ENCODE measurements around the gene IFFO2.

DNA sequence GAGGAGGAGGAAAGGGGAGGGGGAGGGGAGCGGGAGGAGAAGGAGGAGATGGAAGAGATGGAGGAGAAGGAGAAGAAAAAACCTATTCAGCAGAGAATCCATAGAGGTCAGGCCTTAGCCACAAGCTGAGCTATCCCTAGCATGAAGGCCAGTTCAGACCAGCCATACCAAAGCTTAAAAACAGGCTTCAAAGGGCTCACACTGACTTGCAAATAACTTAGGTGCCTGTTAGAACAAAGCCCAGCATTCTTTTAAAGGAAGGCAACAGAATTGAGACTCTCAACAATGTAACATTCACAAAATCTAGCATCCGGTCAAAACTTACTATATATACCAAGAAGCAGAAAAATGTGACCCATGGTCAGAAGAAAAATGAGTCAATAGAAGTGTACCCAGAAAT is 43.6 kb upstream of the IFFO2 start:
- TF ChIP-seq POLR2AphosphoS5 (IDR thresholded peaks at IDR 0.05; ENCODE audit: low read depth, low read length) (no peak), SIN3A (IDR thresholded peaks at IDR 0.05; ENCODE audit: borderline replicate concordance, insufficient read depth, low read length) (no peak), TAF1 (IDR thresholded peaks at IDR 0.05; ENCODE audit: borderline replicate concordance, insufficient read depth, low read length) (no peak)
- TF ChIP-seq, protein P1, sequence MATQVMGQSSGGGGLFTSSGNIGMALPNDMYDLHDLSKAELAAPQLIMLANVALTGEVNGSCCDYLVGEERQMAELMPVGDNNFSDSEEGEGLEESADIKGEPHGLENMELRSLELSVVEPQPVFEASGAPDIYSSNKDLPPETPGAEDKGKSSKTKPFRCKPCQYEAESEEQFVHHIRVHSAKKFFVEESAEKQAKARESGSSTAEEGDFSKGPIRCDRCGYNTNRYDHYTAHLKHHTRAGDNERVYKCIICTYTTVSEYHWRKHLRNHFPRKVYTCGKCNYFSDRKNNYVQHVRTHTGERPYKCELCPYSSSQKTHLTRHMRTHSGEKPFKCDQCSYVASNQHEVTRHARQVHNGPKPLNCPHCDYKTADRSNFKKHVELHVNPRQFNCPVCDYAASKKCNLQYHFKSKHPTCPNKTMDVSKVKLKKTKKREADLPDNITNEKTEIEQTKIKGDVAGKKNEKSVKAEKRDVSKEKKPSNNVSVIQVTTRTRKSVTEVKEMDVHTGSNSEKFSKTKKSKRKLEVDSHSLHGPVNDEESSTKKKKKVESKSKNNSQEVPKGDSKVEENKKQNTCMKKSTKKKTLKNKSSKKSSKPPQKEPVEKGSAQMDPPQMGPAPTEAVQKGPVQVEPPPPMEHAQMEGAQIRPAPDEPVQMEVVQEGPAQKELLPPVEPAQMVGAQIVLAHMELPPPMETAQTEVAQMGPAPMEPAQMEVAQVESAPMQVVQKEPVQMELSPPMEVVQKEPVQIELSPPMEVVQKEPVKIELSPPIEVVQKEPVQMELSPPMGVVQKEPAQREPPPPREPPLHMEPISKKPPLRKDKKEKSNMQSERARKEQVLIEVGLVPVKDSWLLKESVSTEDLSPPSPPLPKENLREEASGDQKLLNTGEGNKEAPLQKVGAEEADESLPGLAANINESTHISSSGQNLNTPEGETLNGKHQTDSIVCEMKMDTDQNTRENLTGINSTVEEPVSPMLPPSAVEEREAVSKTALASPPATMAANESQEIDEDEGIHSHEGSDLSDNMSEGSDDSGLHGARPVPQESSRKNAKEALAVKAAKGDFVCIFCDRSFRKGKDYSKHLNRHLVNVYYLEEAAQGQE (IDR thresholded peaks at IDR 0.05; ENCODE audit: insufficient read depth in 1 of 2, low read depth in 2 of 2, low read length in 2 of 2) = no peak
